Dermis microvascular lymphatic vessel endothelial cell (primary cell): Measurements from ENCODE around the gene TTC39A. TPM values are rescaled to one million over a fixed set of nuclear protein-coding genes. Genes with fewer than 3 reads are reported as not detected.
A peak's percentile ranks its signal among the peaks of the same experiment; 100 is the strongest.
"Not testable (repeated sequence)": the region's sequence is repeated elsewhere in the genome, so short reads cannot be mapped to it uniquely, and the experiment has no call there.

Experiments
- DNase-seq, 2 donors: peaks; one replicate each; pipeline versions ENCODE4 v3.0.0 to v3.0.0-alpha.2; 2010; ENCODE audit warnings: low read depth in 2 of 2
- total RNA-seq: library from RNA; depleted of rRNA; stranded (reverse); fragments of >200 nt; gene quantifications from 2 replicates; pipeline ENCODE4 v1.2.1, GENCODE V29; 2014

The TTC39A gene
- total RNA-seq, 1 donor from 2014 or later, result 3.5 TPM

GRCh38 chr1:51266791-51267190 lies 63.6 kb downstream of the TTC39A start:
- no peak for DNase-seq

DNA sequence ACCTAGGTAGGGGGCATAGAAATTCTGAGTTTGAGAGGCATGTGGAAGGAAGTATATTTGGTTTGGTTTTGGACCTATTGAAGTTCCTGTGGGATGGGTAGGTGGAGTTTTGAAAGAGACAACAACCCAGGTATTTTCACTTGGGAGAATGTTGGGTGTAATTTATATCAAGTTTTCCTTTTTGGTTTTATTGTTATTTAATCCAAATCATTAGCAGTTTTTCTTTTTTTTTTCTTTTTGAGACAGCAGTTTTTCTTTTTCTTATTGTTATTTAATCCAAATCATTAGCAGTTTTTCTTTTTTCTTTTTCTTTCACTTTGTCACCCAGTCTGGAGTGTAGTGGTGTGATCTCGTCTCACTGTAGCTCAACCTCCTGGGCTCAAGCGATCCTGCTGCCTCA lies 64.2 kb downstream of the TTC39A start:
- DNase-seq, result no peak

- DNase-seq, result no peak
Observed at GRCh38 chr1:51265618-51266017, 64.7 kb downstream of the TTC39A start.

GRCh38 chr1:51264451-51264850 lies 65.9 kb downstream of the TTC39A start:
- peak; percentile 17 to 70 for DNase-seq

GRCh38 chr1:51263147-51263877 lies 67.0 kb downstream of the TTC39A start:
- no peak for DNase-seq

DNA sequence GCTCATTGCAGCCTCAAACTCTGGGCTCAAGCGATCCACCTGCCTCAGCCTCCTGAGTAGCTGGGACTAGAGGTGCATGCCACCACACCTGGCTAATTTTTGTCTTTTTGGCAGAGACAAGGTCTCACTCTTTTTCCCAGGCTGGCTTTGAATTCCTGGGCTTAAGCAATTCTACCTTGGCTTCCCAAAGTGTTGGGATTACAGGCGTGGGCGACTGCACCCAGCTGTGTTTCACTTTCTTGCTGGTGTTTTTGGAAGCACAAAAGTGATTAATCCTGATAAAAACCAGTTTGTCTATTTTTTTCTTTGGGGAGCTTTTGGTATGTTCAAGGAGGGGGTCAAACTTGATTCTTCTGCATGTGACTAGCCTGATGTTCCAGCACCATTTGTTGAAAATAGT lies 75.0 kb downstream of the TTC39A start:
- DNase-seq, result no peak

DNA sequence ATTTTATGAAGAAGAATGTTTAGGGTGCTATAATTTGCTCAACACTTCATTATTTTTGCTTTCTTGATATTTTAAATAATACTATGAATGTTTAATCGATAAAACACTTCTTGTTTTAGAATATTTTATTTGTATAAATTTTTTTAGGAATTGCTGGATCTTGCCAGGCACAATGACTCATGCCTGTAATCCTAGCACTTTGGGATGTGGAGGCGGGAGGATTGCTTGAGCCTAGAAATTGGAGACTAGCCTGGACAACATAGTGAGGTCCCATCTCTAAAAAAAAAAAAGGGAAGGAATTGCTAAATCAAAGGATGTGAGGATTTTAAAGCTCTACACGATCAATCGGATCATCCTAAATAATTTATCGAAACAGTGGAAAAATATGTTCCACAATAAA lies 76.7 kb downstream of the TTC39A start:
- DNase-seq, result peak in 1 of 2 donors; percentile 13

GRCh38 chr1:51252366-51252765 lies 78.0 kb downstream of the TTC39A start:
- no peak for DNase-seq

- not testable (repeated sequence) for DNase-seq
Observed at GRCh38 chr1:51251165-51251564, 79.2 kb downstream of the TTC39A start.

GRCh38 chr1:51250729-51251128 lies 79.6 kb downstream of the TTC39A start:
- DNase-seq, result not testable (repeated sequence)

DNA sequence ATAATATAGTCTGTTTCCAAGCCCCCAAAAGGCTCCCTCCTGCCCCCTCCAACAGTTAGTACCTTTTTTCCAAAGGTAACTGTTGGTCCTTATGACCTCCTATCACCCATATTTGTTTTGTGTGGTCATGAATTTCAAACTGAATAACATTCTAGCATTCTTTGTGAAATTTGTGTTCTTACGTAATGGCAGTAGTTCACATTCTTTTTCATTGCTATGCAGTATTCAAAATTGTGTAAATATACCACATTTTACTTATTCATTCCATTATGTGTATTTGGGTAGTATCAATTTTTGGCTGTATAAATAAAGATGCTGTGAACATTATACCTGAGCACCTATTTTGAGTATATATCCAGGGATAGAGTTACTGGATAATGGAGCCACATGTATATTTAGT lies 80.9 kb downstream of the TTC39A start:
- no peak for DNase-seq

- no peak for DNase-seq
Observed at GRCh38 chr1:51247499-51247898, 82.9 kb downstream of the TTC39A start.

GRCh38 chr1:51247022-51247421 lies 83.3 kb downstream of the TTC39A start:
- no peak for DNase-seq

DNA sequence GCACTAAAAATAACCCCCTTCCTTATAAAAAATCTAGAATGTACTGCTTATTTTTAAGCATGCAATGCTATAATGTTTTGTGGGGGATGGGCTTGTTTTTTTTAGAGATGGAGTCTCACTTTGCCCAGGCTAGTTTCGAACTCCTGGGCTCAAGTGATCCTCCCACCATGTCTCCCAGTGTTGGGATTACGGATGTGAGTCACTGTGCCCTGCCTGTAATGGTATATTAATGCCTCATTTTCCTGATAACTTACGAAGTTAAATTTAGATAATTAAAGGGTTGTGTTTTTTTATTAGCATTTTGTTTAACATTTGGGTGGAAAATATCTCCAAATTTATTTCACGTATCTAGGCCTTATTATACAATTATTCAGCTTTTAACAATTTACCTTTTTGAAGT lies 87.8 kb downstream of the TTC39A start:
- peak in 1 of 2 donors; percentile 28 for DNase-seq

DNA sequence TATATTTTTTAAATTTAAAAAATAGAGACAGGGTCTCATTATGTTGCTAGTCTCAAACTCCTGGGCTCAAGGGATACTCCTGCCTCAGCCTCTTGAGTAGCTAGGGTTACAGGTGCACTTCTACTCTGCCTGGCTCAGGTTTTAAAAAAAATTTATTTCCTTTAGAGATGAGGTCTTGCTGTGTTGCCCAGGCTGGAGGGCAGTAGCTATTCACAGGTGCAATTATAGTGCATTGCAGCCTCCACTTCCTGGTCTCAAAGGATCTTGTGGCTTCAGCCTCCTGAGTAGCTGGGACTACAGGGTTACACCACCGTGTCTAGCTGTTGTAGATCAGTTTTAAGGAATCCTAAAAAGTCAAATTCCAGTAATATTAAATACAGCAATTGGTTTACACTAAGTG lies 89.2 kb downstream of the TTC39A start:
- no peak for DNase-seq

DNA sequence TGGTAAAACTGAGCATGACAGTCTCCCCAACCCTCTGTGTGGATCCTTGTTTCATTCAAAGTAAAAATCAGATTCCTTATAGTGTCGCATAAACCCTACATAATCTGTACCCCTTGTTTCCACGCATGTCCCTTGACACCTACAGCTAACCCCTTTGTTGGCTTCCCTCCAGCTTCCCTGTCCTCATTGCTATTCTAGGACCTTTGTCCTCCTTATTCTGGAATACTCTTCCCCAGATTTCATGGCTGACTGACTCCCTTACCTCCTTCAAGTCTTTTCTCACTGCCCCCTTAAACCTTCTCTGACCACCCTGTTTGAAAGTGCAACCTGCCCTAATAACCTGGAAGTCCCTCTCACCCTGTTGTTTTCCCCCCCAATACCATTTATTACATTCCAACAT lies 90.3 kb downstream of the TTC39A start:
- no peak for DNase-seq

DNA sequence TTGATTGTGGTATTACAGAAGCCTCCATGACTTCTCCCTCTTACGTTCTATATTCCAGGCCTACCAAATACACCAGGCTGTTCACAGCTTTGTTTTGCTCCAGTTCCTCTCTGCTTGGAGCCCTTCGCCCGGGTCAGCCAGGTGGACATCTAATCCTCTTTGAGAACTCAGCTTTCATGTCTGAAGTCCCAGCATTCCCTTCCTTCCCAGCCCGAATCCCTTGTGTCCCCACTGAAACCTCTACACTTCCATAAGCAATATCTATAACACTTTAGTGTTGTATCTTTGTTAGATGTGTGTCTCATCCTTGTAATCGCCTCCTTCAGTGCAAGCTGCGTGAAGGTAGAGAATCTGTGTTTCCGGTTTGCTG lies 92.3 kb downstream of the TTC39A start:
- DNase-seq, result no peak

DNA sequence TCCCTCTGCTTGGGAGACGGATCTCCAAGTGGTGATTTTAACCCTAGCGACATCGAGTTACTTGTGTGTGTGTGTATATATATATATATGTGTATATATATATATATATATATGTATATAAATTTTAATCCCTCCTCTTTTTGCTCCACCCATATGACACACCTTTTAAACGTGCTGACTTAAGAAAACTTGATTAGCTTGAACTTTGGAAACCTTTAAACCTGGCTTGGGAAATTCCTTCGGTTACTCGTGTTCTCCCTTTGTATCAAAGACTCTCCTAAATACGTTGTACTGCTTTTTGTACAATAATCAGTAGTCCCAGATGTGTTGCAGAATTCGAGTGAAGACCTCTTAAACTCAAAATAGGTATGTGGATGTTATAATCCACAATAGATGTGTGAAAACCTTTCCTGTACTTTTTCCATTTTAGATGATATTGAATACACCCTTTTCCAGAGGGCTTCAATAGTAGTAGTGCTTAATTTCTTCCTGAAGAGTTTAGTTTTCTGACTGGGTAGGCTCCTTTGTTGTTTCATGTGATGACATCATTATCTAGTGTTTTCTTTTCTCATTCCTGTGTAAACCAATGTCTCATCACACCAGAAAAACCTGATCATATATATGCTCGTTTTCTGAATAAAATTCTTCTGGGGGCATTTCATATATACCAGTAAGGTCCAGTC lies 92.9 kb downstream of the TTC39A start:
- peak in 1 of 2 donors; percentile 55 for DNase-seq

Other genes with a start within 250 kb of the TTC39A start
- gene C1orf185, start 228.3 kb downstream of the TTC39A start, total RNA-seq, result not detected in 2 replicates
- 71.2 and 120 TPM in 2 replicates for gene RNF11, start 94.3 kb downstream of the TTC39A start, total RNA-seq
- gene EPS15, start 188.7 kb upstream of the TTC39A start, total RNA-seq, result 69.1 and 87.0 TPM in 2 replicates